ENCODE data around the gene FANCC.

Gene FANCC

DNA sequence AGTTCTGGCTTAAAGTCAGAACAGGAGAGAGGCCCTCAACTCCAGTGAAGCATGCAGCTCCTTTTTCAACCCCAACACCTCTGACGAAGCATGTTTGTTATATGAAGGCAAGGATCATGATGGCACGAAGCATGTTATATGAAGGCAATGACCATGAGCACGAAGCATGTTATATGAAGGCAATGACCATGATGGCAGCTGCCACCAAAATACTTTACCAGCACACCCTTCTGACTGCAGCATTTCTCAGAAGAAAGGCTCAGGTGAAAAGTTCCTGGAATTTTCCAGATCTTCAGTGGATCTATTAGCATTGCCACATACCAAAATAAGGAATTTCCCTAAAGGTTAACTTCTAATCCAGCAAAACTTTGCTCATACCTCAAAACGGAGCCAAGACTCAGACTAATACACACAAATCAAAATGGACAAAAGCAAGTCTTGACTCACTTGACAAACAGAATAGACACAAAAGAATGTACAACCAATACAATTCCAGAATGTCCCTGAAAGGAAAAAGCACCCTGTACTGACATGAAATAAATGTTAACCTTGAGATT lies 217.4 kb downstream of the FANCC start:
- no peak for DNase-seq (ENCODE audit: low spot score)

DNA sequence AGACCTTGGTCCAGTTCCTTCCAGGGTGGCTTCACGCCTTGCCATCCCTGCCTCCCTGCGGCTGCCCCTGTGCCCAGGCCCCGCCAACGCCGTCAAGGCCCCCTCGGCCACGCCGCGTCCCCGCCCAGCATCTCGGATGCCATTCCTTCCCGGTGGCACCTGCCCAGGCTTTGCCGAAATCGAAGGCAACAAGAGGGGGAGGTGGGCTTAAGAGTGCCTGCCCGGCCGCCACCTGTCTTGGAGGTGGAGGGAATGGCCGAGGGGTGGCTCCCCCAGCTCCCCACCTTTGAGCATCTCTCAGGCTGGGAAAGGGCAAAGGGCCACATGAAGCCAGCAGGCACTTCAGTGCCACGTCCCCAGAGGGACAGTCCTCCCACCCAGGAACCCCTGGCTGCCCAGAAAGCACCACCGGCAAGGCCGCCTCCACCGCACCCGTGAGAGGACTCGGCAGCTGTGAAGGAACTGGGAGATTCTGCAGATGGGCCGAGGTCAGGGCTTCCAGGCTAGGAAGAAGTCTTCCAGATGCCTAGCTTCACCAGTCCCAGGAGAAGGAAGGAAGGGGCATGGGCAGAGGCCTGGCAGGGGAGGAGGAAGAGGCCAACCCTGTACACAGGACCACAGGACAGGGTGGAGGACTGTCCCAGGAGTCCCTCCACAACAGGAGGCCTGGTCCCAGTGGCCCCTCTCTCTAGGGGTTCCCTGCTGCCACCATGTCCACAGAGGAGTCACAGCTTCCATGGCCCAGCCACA lies 218.0 kb downstream of the FANCC start:
- DNase-seq (ENCODE audit: low spot score) = no peak

DNA sequence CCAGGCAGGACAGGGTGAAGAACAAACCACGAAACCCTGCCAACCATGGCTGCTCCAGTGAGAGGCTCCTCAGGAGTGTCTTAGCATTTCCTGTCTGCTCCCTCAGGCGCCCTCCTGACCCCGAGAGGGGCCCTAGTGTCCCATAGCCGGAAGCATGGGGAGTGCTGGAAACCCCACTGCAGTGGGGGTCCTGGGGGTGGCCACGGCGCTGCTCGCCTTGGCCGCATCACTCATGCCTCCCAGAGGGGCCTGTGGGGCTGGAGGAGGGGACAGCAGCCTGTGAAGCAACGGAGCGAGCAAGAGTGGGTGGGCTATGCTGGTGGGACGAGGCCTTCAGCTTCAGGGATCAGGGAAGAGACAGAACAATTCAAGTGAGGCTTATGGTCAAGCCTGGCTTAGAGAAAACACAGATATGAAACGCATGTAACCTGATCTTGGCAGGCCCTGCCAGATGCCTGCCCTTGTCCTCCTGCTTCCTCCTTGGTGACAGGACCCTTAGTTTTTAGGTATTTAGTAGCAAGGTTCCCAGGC lies 219.1 kb downstream of the FANCC start:
- DNase-seq (ENCODE audit: low spot score) = no peak

DNA sequence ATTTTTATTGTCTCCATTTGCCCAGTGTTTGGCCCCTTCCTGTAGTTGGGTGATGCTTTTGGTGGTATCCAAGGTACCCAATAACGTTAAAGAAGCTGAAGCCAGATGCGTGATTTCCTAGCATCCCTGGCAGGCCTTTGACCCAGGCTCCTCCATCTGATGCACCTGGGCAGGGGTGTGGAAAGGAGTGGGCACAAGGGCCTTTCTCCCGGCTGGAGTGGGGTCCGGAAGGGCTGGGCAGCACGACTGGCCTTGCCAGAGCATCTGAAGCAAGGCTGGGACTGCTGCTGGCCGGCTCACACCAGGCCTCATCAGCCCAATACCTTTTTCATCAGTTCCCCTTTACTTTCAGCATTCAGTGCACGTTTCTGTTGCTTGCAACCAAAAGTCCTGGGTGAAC lies 220.2 kb downstream of the FANCC start:
- DNase-seq (ENCODE audit: low spot score) = no peak

DNA sequence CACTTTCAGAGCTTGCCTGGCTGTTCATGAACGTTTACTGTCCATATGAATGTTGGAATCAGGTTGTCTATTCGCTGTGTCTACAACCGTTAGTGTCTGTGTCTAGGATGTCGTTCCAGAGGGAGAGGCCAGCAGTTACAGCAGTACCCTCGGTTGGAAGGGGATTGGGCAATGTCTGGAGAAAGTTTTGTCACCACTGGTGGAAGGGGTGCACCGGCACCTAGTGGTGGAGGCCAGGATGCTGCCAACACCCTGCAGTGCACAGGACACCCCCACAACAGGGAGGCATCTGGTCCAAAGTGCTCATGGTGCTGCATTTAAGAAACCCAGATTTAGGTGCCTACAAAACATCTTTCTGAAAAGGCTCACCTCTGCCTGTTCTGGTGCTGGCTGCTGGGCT lies 220.7 kb downstream of the FANCC start:
- no peak for DNase-seq (ENCODE audit: low spot score)

DNA sequence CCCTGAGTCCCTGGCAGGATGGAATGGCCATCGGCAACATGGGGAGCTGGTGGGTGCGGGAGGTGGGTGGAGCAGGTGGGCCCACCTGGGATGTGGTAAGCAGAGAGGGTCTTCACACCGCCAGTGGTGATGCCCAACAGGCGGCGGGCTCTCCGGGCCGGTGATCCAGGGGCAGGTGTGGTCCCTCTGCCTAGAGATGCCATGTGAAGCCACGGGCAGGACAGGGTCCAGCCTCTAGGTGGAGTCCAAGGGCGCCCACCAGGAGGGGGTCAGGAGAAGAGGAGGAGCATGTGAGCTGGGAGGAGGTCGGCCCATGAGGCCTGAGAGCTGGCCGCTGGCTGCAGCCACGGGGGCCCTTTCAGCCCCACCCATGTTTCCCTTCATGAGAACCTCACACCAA lies 221.1 kb downstream of the FANCC start:
- no peak for DNase-seq (ENCODE audit: low spot score)

DNA sequence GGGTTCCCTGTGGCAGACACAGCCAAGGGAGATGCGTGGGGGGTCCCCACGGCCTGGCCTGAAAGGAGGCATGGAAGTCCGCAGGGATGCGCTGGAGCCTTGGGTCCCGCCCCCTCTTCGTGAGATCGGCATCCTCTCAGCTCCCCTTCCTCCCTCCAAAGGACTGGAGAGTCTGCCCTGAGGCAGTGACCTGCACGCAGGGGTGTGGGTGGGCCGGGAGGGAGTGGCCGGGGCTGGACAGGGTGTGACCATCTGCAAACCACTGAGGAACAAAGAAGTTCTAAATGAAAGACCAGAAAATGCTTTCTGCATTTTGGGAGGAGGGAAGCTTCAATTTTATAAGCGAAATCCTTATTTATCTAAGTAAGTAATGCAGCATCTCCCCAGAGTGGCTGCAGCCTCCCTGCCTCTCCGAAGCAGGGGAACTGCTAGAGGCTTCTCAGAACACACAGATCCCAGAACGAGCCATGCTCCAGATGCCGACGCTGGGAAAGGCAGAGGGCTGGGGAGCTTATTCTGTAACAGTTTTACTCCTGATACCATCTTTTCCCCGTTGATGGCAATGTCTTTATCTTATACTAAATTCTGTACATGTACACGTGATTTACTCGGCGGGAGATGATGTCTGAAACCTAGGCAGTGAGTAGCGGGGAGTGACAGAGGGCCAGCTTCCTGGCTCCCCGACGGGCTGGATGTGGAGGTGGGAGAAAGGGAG lies 221.7 kb downstream of the FANCC start:
- no peak for DNase-seq (ENCODE audit: low spot score)

DNA sequence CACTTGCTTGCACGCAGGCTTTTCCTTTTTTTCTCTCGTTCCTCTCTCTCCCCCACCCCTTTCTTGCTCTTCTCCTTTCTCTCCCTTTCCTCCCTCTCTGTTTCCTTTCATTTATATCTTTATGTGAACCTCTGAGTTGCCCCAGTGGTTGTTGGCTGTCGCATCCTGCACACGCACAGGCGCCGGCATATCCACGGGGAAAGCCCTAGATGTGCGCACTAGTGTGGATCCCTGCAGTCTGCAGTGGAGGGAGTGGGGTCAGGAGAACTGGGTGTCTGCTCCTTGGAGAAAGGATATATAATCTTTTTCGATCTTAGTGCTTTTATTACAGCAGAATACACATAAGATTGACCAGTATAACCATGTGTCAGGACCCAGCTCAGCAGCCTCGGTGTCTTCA lies 223.5 kb downstream of the FANCC start:
- DNase-seq (ENCODE audit: low spot score) = no peak

DNA sequence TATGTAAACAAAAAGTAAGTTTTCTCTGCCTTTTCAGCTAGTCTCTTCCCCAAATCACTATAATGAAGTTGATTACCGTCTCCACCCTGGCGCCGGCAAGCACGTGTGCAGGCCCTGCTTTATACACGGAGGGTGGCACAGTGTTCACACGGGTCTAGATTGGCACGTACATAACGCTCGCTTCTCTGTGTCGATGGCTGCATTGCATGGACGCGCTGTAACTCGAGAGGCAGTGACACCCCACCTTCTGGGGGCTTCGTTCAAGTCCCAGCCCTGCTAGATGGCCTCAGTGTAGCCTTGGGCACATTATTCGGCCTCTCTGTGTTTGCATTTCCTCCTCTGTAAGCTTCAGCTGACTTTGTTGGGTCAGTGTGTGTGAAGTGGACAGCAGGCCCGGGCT lies 223.9 kb downstream of the FANCC start:
- no peak for DNase-seq (ENCODE audit: low spot score)

DNA sequence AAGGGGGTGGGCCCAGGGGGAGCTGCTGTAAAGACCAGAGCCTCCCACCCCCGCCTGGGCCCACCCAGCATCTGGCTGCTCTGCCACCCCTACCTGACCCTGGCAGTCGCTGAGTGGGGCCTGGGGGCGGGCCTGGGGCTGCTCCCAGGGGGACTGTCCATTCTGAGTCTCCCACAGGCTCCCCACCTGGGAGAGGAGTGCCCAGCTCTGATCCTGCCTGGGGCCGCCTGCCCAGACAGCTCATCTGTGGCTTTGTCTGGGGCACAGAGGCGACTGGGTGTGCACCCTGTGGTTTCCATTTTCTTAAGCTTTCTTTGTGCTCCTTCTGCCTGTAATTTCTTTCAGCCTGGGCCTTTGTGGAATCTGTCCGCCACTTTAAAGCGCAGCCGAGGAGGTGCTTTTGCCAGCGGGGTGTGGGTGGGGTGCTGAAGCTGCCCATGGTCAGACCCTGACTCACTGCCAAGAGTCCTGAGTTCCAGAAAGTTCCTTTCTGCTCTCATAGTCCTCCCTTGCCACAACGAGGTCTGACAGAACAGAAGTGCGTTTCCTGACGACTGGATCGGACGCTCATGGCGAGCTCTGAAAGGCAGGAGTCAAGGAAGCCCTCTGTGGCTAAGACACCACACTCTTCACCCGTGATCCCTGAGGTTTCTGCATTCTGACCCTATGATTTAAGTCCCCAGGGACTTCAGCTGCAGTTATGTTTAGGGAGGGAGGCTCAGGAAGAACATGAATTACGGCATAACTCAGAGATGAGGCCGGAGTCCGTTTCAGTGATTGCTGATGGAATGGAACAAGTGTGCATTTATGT lies 225.0 kb downstream of the FANCC start:
- no peak for DNase-seq (ENCODE audit: low spot score)

DNA sequence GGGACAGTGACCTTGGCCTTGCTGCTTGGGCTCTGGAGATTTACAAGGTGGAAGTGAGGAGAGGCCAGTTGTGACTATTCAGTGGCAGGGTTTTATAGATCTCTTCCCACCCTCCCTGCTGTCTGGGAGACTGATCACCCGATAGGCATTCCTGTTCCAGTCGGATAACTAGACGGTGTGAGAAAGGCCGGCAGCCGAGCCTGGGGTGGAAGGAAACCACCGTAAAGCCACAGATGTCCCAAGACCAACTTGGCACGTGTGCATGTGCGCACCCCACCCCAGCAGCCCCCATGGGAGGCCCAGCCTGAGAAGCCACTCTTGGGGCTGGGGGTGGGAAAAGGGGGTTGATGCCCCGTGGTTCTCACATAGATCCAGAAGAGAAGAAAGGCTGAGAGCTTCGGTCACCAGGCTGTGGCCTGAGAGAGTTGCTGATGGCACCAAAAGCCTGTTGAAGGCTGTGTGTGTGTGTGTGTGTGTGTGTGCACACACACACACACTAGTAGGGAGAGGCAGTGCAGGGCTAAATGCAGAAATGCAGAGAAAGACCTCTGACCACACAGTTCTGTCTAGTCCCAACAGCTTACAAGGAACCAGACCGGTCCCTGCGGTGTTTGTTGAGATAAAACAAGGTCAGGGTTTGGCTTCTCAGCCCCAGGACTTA lies 225.8 kb downstream of the FANCC start:
- no peak for DNase-seq (ENCODE audit: low spot score)

DNA sequence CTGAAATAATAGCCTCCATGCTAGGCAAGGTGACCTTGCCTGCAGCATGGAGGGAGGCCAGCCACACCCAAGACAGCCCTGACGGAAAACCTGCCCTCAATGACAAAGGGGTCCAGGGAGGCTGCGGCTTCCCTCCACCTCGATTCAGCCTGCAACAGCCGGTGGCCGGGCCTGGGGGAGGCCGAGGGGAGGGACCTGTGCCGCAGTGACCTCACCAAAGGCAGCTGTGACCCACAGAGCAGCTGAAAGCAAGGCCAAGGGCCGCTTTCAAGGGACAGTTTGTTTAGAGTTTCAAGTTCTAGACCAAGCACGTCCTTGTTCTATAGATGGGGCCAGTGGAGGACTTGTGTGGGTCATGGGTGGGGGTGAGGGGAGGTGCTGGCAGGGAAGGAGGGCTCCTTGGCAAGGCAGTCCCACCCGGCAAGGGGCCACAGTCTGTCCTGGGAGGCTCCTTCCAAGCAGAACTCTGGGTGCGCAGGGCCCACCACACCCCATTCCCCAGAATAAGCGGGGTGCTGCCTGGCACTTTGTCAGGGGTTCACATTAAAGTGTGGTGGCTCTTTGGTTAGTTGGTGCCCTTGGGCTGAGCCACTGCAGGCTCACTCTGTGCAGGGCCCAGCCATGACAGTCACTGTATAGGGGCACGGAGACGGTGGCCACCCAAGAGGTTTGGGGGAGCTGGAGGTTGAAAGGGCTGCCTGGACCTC lies 226.5 kb downstream of the FANCC start:
- DNase-seq (ENCODE audit: low spot score) = no peak

DNA sequence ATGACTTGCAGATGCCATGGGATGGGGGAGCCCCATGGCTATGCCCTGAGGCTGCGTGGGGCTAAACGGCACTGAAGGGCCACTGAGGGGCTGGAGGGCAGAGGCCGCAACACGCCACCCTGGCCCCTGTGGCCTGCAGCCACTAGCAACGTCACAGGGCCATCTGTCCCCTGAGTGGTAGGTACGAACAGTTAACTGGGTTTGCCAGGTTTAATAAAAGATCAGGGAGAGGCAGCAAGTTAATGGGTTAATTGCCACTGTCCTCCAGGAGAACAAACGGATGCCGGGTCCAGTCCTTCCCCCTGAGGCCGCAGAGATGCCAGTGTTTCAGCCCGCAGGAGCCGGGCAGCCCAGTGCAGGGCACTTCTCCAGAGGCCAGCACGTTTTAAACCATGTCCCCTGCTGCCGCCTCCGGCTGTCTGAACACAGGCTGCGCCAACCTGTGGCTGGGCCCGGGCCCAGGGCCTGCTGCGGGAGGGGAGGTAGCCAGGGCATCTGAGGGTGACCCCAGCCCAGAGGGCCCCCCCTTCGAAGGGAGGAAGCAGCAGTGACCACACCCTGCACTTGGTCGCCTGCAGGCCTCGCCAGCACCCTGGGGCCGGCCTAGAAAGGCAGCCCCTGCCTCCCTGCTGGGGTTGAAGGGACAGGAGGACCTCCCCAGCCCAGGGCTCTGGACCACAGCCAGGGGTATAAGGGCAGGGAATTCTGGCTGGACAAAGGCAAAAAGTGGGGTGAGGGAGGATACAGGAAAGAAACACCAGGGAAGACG lies 227.3 kb downstream of the FANCC start:
- no peak for DNase-seq (ENCODE audit: low spot score)

DNA sequence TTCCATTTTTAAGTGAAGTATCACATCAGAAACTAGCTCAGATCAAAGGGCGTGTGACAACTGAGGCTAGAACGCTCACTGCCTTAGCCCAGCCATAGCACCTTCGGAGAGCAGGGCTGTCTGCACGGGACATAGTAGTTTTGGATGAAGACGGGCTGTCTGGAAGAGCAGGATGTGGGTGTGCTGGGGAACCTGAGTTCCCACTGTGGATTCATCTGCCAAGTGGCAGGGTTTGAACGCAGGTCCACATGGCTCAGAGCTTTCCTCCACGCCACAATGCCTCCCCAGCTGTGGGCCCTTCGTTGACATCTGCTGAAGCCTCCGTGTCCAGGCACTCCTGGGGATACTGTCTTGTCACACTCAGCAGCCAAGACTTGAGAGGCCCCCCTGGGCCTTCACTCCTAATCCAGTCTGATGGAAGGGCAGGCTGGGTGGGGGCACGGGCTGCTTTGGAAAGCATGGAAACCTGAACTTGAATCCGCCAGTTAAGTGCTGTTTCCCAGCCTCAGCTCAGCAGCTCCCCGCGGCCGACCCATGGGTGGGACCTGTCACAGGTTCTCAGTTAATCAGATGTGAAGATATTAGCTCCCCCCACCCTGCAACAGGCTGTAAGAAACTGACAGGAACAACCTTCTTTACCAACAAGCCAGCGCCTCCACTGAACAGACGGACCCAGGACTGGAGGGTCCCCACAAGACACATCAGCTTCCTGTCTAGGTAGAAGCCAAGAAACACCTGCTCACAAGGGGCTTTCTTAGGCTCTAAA lies 228.1 kb downstream of the FANCC start:
- DNase-seq (ENCODE audit: low spot score) = no peak

DNA sequence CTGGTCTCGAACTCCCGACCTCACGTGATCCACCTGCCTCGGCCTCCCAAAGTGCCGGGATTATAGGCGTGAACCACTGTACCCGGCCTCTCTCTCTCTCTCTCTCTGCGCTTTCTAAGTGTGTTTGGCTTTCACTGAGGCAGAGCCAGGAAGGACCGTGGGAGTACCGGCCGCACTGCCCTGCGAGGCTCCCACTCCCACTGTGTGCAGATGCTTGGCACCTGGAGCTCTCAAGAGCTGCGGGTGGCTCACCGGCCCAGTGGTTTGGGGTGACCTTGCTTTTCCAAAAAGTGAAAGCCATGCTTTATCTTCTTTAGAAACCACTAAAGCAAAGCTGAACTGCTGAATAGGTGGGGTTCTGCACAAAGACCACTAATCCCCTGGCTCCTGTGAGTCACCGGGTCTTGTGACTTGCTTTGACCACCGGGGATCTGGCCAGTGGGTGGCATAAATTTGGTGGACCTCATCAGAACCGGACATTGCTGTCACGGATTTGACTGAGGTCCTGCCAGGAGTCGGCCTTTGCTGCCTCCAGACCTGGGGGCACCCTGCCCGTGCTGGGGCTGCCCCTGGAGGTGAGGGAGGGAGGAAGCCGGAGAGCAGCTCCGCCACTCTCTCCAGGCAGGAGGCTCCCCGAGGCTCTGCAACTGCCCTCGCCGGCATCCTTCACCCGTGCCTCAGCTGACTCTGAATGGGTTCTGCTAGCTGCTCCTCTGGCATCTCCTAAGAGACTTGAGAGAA lies 228.9 kb downstream of the FANCC start:
- no peak for DNase-seq (ENCODE audit: low spot score)

DNA sequence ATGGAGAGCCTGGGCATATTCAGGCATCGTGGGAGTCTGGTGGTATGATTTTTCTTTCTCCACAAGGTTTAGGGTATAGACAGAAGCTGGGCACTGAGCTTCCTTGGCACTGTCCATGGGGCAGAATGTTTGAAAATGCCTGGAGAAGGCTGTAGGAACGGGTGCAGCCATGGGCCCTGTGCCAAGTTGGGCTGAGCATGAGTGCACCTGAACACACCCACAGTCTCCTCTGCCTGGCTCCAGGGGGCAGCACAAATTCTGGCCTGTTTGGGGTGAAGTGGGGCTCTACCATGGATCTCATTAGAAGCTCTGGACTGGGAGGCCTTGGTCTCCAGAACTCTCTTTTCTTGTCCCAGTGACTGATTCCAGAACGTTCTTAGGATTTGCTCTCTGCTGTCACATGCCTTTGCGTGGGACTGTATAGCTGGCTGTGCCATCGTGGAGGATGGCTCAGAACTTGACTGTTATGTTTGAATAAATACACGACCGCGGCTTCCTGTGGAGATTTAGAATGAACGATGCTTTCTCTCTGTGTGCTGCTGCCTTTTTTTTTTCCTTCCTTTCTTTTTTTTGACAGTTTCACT lies 229.8 kb downstream of the FANCC start:
- peak; percentile 49 for DNase-seq (ENCODE audit: low spot score)

DNA sequence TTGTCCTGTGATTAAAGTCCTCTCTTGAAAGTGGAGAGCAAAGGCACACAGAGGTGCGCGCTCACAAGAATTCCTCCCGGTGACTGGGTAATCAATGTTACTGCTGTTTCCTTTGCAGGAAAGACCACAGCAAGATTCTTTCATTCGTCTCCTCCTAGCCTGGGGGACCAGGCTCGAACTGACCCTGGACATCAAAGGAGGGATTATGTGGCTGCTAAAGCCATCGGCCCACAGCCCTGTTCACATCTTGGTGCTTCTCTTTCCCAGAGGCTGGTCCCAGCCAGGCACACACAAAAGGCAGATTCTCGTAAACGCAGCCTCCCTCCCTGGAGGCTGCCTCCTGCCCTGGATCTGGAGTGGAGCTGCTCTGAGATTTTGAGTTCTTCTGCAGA lies 230.9 kb downstream of the FANCC start:
- DNase-seq (ENCODE audit: low spot score) = no peak

DNA sequence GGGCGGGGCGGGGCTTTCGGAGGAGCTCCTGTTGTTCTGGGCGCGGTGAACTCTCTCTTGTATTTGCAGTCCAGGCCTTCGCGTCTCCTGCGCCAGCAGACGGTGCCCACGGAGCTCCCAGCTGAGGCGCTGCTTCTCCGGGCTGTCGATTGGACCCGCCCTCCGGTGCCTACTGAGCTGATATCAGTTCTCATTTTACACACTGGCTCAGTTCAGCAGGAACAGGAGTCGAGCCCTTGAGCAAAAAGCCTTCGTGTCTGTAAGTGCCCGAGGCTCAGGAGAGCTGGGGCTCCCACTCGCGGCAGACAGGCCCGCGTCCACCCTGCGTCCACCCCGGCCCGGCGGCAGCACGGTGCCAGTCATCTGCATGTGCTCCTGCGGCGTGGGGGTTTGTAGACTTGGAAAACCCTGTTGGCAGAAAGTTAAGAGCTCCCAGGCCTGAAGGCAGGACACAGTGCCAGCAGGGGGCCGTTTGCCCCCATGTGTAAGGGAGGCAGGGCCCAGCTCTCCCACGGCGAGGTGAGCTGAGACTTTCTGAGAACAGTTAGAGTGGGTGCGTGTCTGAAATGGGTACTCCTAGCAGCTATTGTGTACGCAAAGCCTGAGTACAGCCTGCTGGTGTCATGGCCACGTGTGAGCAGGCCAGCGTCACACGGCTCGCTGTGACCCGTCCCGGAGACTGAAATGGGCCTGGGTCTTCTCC lies 231.5 kb downstream of the FANCC start:
- no peak for DNase-seq (ENCODE audit: low spot score)
